GM12872 (cell line): ENCODE measurements around the gene C1GALT1.

Source experiments
- TF ChIP-seq, protein P1 (sequence below): IDR thresholded peaks from 3 replicates; pipeline ENCODE4 v1.5.1; 2011; ENCODE audit warnings: low read depth, mild to moderate bottlenecking, low read length, moderate library complexity; ENCODE audit not compliant: insufficient read depth

C1GALT1 gene

DNA sequence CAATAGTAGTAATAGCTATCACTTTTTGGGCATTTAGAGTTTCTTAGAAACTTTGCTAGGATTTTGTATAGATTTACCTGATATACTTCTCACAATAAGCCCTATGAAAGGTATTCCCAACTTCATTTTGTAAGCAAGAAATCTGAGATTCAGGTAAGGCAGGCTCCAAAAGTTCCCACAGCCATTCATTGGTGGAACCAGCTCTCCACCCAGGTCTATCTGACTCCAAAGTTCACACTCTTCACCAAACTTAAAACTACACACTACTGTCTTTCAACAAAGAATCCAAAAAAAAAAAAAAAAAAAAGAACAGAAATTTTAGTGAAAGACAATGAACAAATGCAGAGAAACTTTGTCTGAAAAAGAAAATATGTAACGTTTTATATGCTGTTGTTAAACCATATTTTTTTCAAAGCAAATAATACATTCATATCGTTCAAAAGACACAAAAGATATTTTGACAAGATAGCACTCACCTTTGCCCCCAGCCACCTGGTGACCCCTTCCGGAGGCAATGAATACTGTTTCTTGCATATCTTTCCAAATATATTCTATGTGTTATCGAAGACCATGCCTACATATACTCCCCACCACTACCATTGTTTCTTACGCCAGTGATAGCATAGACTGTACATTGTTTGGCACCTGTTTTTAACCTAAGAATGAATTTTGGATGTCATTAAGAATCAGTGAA, 108.2 kb downstream of the C1GALT1 start:
- TF ChIP-seq, protein P1, sequence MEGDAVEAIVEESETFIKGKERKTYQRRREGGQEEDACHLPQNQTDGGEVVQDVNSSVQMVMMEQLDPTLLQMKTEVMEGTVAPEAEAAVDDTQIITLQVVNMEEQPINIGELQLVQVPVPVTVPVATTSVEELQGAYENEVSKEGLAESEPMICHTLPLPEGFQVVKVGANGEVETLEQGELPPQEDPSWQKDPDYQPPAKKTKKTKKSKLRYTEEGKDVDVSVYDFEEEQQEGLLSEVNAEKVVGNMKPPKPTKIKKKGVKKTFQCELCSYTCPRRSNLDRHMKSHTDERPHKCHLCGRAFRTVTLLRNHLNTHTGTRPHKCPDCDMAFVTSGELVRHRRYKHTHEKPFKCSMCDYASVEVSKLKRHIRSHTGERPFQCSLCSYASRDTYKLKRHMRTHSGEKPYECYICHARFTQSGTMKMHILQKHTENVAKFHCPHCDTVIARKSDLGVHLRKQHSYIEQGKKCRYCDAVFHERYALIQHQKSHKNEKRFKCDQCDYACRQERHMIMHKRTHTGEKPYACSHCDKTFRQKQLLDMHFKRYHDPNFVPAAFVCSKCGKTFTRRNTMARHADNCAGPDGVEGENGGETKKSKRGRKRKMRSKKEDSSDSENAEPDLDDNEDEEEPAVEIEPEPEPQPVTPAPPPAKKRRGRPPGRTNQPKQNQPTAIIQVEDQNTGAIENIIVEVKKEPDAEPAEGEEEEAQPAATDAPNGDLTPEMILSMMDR: no peak

DNA sequence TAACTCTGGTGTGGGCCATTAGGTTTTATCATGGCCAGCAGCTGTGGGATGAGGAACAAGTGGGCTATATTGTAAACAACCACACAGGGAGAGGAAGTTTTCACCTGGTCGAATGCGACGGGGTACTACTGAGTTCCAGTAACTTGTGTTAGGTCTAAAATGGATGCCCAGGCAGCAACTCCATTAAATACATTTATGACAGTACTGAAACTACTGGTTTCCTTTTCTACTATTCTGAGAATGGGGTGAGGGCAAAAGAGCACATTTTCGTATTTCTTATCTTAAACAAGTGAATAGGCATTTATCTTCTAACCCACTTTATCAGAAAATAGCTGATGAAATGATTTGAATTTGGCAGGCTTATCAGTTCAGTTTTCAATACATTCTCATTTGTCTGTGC, 109.7 kb downstream of the C1GALT1 start:
- TF ChIP-seq, protein P1: no peak

DNA sequence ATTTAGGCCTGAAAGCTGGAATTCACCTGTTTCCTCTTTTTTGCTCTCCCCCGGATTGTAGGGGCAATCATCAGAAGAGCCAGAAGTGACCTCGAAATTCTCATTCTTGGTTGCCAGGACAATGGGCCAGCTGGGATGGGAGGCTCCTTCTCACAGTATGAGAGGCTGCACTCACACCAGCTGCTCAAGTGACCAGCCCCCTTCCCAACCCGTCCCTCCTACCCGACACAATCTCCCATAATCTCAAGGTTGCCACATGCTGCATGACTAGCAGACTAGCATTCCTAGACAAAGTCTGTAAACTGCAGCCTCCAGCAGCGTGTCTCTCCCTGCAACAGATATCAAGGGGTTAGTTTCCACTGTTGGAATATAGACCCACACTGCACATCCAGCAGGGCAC, 110.3 kb downstream of the C1GALT1 start:
- TF ChIP-seq, protein P1: no peak

DNA sequence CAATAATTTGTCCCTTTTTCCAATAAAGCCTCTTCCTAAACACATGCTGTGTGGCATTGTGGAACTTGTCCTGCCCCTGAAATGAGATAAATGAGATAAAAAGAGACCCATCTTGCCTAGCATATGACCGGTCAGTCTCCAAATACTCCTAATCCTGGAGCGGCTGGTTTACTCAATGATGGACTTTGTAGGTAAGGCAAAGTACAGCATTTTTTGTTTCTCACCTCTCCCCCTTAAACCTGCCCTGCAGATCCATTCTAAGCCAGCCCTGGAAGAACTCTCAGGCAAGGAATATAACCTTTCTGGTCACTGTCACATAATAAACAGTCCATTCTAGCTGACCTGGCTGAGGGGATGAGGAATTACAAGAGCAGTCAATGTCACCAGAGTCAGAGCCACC, 110.7 kb downstream of the C1GALT1 start:
- TF ChIP-seq, protein P1: no peak

DNA sequence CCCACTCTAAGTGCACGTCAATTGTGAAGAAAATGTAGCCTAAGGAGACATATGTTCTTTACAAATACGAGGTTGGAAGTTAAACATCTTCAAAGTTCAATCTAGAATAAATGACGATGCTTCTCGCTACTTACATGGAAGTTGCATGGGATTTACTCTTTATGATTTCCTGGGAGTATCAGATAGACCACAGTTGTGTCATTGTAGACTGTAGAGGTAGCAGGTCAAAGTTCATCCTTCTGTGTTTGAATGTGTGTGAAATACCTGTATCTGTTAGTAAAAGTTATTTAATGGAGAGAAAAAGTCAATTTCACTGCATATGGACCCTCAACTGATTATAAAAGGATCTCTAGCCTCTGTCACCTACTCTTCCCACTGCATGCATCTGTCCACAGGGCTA, 112.6 kb downstream of the C1GALT1 start:
- TF ChIP-seq, protein P1: no peak
